GM18909 (cell line): ENCODE data around the gene PDE1C.
"Not testable (repeated sequence)": the region's sequence is repeated elsewhere in the genome, so short reads cannot be mapped to it uniquely, and the experiment has no call there.

Experiments
- ATAC-seq: cut with Tn5 transposase; IDR thresholded peaks from one replicate; pipeline ENCODE4 v1.9.1; 2021; ENCODE audit warnings: mild to moderate bottlenecking; ENCODE audit not compliant: unreplicated experiment, poor library complexity

Gene PDE1C

DNA sequence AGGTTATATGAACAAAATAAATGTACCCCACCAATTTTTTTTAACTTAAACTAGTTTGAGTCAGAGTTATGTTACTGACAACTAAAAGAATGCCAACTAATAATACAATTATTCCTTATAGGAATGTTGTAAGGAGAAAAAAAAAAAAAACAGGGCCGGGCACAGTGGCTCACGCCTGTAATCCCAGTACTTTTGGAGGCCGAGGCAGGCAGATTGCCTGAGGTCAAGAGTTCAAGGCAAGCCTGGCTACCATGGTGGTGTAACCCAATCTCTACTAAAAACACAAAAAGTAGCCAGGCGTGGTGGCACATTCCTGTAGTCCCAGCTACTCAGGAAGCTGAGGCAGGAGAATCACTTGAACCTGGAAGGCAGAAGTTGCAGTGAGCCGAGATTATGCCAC is 6.6 kb upstream of the PDE1C start:
- not testable (repeated sequence) for ATAC-seq

DNA sequence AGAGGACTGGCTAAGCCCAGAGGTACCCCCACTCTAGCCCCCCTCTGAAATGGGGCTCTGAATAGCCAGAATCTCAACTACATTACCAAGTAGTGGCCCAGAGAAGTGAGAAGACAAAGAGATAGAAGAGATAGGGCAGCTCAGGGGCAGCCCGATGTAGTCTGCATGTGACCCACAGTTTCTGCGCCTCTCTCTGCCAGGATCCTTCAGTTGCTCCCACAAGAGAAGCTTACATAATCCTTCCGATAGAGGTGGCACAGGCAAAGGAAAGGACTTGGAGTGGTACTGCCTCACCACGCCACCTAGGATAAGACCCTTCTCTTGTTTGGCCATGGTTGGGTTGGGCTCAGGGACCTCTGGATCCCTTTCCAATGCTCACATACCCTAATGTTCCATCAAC is 5.4 kb upstream of the PDE1C start:
- no peak for ATAC-seq

DNA sequence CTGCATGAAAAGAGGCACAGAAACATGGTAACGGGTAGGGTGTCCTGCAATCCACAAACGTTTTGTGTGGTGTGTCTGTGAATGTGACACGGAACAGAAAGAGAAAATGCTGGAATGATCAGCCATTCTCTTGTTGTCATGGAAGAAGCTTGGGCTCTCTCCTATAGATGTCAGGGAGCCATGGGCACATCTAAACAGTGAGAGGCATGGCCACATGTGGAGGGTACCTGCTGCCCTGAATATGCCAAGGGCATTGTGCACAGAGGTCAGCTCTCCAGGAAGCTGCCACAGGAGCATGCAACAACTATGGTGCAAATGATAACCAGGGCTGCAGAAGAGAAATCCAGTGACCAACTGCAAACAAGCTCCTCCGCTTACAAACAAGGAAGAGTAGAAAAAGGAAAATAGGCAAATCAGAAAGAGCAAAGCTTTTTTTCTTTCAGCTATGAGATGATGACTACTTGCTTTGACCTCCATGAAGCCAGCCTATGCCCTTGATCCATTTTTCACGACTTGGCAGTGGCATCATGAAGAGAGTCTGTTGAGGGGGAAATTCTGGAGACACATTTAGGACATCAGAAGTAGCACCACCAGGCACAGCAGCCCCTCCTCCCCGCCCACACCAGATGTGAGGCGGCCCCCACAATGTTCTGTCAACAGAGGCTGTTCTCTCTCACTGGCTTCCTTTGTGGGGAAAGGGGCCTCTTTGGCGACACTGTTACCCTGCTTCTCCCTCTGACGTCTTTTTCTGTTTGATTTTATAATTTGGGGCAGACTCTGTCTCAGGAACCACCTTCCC is 4.8 kb upstream of the PDE1C start:
- ATAC-seq: no peak

DNA sequence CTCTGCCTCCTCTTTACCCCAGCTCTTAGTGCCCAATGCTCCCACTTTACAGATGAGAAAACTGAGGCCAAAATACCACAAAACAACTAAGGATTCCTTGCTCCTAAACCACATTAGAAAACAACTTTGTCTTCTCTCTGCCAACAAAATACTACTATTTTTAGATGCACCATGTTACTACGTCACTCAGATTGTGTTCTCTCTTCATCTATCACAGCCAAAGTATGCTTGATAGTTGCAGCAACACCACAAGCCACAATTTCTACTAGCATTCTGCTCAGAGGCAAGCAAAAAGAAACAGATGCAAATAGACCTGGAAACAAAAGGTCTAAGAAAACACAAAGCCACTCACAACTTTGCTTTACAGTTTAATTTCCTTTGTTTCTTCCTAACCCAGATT is 3.3 kb upstream of the PDE1C start:
- ATAC-seq: no peak

DNA sequence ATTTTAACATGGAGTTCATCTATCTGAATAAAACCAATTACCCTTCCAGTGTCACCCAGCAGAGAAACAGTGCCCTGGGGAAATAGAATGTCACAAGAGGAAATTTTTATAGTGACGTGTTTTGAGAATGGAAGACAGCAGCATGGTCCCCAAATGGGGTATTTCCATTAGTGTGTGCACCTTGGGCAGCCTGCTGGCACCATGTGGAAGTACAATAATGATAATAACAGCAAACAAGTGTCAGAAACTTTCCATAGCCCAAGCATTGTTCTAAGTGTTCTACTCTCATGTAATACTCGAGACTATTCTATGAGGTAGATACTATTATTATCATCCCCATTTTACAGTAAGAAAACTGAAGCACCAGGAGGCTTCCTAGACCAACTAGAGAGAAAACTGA is 2.2 kb upstream of the PDE1C start:
- no peak for ATAC-seq

DNA sequence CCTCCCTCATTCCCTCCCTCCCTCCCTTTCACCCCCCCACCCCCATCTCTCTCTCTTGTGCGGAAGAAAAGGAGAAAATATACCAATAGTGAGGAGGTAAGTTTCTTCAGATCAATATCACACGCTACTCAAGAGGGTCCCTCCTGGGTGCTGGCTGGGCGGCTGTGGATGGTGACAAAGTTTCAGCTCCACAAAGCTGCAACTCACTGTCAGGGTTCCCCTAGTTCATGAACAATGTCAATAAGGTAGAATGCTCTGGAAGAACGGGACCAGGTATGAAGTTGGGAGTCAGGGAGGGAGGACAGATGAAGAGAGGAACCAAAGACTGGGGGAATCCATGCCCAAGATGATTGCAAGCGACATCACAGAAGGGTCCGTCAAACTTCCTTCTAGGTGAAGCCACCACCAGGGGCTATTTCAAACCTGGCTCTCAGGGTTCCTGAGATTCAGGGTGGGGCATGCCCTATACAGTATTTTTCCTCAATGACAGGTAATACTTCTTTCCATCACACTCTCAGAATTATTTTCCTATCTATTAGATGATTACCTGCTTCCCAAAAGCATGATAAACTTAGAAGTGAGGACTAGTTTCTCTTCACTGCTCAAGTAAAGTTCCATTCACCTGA is 1.4 kb upstream of the PDE1C start:
- ATAC-seq: no peak

DNA sequence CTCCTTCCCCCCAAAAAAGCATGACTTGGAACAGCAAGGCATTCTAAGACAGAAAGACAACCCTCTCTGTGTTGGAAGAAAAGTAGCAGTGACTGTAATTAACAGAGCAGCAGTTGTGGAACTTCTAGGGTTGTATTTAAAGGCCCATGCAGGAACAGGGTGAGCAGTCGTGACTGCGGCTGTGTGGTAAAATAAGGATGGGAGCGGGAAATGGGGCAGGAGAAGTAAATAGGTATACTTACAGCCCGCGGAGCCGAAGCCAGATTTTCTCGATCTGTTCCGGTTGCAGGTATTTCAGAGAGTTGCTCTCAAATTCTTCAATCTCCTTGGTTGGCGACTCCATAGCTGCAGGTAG is 179 bp downstream of the PDE1C start:
- ATAC-seq: no peak

DNA sequence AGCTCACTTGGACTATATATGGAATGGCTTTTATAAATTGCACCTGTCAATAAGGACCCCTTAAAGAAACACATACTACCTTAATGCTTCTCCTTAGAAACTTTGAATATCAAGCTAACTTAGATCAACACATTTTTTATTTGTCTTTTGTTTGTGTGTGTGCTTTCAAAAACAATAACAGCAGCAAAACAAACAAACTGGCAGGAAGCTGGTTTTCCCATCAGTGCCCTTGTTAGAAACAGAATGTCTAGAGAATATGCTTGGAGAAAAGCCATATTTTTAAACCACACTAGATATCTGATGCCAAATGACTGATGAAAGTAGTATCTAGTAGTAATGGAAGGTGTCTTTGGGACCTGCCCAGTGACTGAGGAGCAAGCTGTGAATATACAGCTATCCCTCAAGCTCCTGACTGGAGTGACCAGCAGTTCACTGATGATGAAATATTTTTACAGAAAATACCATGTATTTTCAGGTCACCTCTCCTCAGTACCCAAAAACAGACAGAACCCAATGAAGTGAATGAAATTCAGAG is 1.0 kb downstream of the PDE1C start:
- ATAC-seq: no peak

DNA sequence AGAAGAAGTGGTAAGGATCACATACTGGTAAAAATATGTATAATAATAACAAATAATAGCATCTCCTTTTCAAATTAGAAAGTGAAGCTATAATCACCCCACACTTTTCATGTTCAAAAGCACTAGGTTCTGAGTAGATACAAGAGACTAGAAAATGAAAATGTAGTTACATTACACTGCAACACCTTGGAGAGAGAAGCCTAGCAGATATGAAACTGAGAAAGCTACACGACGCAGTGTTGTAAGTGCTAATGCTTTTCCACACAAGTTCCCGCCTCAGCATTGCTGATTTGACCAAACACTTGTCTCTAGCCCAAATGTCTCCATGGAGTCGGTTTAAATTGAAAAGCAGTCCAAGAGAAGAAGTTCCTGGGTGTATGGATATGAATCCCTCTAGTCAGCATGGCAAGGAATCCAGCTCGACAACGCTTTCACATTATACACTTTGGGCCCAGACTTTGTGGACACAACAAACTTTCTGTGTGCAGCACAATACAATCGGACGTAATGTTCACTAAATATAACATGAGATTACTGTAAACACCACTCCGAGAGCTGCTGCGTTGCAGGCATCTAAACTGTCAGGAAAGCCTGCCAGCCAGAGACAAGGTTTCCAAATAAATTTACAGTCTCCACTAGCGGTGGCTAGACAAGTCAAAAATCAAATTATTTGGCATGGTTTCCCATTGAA is 1.7 kb downstream of the PDE1C start:
- no peak for ATAC-seq

DNA sequence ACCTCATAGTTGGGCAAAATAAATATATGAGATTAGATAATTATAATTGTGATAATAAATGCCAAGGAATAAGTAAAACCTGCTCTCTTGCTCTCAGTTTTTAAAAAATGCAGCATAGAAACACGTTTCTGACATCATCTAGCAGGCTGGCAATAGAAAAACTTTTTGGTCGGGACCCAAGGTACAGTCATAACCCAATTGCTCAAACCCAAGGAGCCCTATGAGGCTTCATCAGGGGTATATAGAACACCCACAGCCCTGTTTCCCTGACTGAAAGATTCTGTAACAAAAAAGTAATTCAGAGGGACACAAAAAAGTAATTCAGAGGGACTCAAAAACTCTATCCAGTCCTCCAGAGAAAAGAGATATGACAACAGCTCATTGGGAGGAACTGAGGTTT is 3.8 kb downstream of the PDE1C start:
- no peak for ATAC-seq

DNA sequence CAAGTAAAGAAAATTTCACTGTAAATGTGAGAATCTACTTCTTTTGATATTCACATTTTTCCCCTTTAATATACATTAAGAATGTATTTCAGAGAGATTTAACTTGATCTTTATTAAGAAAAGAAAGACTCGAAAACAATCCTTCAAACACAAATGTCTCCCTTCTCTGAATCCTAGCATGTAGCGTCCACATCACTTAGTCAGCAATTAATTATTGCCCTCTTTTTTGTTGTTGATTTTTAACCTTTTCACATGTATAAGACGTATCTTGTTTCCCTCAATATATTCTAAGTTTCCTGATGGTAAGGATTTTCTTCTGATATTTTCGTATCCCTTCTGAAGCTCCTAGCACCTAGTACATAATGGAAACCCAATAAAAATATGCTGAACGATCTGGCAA is 6.6 kb downstream of the PDE1C start:
- ATAC-seq: no peak

DNA sequence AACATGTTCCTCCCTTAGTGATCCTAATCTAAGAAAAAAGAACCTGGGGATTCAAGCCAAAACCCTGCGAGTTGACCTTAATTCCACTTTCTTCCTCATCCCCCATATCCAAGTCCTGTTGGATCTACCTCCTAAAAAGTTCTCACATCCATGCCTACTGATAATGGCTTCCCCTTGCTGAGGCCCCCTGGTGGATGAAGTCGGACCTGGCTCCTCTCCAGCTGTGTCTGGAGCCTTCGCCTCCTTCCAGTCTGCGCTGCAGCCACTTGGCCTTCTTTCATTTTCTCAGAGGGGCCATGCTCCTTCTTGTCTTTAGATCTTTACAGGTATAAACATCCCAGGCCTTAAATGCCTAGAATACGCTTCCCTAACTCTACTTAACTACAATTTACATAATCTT is 8.1 kb downstream of the PDE1C start:
- peak; percentile 45 for ATAC-seq

DNA sequence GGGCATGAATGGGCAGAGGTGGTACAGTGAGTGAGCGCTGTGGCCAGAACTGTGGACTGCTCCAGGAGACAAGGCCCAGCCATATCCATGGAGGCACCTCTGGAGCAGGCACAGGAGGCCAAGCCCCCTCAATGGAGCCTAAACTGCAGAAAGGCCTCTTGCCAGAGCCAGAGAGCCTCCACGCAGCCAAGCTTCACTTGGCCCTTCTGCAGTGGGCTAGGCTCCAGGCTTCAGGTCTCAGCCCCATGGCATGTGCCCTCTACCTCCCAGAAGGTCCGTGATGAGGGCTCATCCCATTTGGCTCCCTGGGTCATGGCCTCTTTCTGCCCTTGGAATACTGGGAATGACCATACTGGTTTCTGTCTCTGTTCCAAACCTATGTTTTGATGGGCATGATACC is 8.9 kb downstream of the PDE1C start:
- ATAC-seq: no peak

DNA sequence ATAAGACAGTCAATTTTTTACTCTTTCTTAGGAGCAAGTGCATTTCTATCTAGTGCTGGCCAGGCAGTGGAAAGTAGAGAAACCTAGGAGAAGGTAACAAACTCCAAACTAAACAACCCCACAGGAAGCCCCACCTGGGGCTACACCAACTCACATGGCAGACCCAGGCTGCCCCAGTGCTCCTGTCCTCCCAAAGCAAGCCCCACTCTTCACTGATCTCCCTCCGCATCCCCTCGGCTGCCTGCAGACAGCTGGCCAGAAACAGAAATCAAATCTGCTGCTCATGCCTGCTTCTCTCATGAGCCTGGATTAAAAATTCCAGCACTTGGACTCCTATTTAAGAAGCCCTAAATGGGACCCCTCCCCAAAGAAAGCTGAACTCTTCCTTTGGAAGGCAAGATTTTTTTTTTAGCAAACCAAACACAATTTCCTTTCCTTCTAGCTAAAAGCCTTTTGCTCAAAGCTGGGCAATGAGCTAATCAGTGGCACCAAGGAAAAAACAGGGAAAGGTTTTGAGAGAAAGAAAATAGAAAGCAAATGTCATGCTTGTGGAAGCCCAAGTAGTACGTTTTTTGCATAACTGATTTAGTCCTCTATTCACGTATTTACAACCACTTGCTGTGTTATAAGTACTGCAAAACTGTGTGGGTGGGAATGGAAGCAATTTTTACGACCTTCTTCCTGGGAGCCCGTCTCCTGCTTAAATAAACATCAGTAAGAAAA is 10.8 kb downstream of the PDE1C start:
- no peak for ATAC-seq

DNA sequence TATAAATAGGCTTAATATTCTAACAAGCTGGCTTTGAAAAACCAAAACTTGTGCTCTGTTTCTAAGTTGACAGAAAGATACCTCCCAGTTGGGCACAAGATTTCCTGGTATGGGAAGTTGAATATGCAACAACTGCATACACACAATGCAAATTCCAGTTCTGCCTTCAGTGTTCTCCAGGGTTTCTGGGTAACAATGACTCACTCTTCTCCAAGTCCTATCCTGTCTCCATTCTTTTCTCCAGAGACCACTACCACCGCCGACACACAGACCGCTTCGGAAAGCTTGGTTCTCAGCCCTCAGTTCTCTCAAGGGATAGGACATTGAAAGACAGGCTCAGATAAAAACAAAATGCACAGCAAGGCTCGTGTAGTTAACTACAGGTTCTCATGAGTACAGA is 12.2 kb downstream of the PDE1C start:
- ATAC-seq: no peak

DNA sequence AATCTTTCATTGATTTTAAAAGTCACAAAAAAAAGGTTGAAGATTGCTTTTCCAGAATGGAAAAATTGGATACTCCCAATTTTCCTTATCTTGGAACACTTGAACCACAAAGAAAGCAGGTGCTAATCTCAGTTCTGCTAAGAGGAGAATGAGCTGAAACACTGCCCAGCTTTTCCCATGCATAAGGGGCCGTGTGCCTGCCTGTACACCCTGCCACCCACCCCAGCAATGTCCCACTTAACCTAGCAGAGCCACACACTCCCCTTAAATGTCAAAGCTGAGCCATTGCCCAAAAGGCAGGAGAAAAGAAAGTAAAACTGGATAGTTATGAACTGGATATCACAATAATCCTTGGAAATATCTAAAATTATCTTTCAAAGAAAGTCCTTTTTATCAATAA is 13.4 kb downstream of the PDE1C start:
- no peak for ATAC-seq

DNA sequence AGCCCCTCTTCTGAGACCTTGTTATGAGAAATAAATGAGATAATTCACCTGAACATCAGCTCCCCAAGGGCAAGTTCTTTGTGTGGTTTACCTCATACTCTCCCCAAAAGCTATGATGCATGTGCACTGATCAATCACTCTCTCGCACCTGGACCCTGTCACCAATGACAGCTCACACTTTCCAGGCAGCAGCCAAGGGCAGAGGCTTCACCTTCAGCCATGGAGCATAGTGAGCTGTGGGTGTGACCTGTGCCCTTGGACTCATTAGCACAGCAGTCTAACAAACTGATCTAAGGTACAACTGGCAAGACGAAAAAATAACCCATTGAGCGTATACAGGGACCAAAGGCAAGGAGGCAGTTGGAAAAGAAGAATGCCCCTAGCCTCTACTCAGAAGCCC is 17.0 kb downstream of the PDE1C start:
- ATAC-seq: no peak

DNA sequence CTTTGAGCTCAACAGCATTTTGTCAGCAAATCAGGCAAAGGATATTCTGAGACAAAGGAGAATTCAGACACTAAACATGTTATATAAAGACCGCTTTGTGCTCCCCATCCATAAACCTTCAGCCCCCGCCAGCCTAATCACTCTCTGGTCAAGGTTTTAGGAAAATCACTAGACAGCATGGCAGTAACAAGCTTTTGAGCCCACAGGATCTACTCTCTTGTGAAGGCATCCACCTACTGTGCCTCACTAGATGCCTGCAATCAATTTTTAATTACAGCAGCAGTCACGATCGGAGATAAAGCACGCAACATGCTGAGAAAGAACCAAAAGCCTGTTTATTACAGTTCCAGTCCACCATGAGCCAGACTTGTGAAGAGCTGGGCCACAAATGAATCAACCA is 19.1 kb downstream of the PDE1C start:
- no peak for ATAC-seq

DNA sequence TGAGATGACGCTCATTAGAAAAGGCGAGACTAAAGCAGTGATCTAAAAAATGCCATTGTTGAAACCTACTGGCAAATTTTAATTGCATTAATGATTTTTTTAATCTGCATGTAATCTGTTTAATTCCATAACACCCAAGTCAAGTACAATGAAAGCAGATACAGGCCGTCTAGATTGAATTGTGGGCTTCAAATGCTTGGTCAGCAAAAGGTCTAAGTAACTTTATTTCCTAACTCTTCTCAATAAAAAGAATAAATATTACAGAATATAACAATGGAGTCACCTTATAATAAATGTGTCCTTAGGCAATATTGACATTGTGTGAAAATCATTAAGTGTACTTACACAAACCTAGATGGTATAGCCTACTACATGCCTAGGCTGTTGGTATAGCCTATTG is 20.6 kb downstream of the PDE1C start:
- ATAC-seq: no peak

DNA sequence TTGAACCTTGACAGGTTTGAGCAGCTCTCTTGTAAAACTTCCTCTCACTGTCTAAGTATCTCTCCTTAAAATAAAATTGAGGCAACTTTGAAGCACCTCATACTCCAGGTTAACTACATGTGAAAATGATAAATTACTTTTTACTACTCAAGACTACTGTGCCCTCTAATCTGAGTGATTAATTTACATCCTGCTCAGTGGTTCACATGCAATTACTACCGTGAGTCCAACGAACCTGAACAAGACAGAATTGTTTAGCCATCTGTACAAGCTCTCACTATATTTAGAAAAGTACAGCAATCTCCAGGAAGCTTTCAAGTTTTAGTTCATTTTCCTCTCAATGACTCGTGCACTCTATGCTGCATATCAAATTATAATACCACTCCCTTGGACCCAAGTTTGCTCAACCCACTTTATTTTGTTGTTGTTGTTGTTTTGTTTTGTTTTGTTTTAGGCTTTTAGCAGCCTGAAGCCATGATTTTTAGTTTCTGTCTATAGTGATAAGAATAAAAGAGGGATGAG is 21.2 kb downstream of the PDE1C start:
- peak; percentile 72 for ATAC-seq

DNA sequence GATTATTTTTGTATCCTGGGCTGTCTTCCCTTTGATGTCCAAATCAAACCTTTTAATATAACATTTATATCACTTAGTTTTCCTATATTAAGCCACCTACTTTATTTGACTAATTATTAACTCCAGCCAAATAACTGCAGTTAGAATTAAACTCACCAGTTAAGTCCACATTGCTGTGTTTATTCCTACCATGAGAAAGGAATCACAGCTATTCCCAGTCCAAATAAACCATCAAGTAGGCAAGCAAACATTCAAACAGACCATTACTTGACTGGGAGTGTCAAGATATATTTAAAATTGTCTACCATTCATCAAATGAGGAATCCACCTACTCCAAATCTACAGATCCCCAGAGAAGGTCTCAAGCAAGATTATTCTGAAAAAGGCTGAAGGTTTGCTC is 22.4 kb downstream of the PDE1C start:
- no peak for ATAC-seq
